Endothelial cell of umbilical vein (primary cell): ENCODE data around the gene KIR3DL3. TPM values are rescaled to one million over a fixed set of nuclear protein-coding genes. Genes with fewer than 3 reads are reported as not detected.

ENCODE experiments used
- BruUV-seq: library from RNA; stranded (reverse); fragments of 400-500 nt; replicated peaks from 2 replicates; lab custom pipeline; 2021; lab: Mats Ljungman, UMichigan
- CTCF ChIA-PET: fragments of 300-600, 350-600 bp; sonication (Branson Sonifier 250); formaldehyde crosslinking; loops from one replicate; lab custom pipeline; 2021; ENCODE audit warnings: antibody characterized with exemption, inconsistent platforms; lab: Charles Lee
- POLR2A ChIA-PET: fragments of 300-600, 350-600 bp; sonication (Branson Sonifier 250); formaldehyde crosslinking; loops from one replicate; lab custom pipeline; 2021; ENCODE audit warnings: antibody characterized with exemption, inconsistent platforms; lab: Charles Lee
- DNase-seq: peaks from one replicate; pipeline ENCODE4 v3.0.0-alpha.2; 2011; ENCODE audit warnings: low read depth, low spot score
- FAIRE-seq: peaks from 2 replicates; lab custom pipeline; 2011; peaks lifted over from hg19 to GRCh38; lab: Jason Lieb, UNC
- H2AFZ ChIP-seq: 2 replicates; pipeline ENCODE4 v1.6.0; 2012; ENCODE audit warnings: low read depth, low read length, control low read depth, inconsistent platforms
- H3K27ac ChIP-seq: 2 replicates; pipeline ENCODE4 v1.5.1; 2011; ENCODE audit warnings: low read depth, mild to moderate bottlenecking, control low read depth, low read length, moderate library complexity; ENCODE audit not compliant: insufficient read depth
- H3K27me3 ChIP-seq, 2 experiments: 2 replicates each; pipeline versions ENCODE4 v1.6.0 to v1.6.1; 2011; ENCODE audit warnings: low read length in 2 of 2, mixed read lengths in 1 of 2; ENCODE audit not compliant: control insufficient read depth in 2 of 2, insufficient read depth in 2 of 2
- H3K36me3 ChIP-seq, 2 experiments: 2 replicates in 1 of 2; 3 replicates in 1 of 2; pipeline ENCODE4 v1.5.1; 2011; ENCODE audit warnings: low read length in 2 of 2, mild to moderate bottlenecking in 1 of 2, moderate library complexity in 1 of 2; ENCODE audit not compliant: control insufficient read depth in 2 of 2, insufficient read depth in 2 of 2; ENCODE audit errors: extremely low read depth in 1 of 2
- H3K4me1 ChIP-seq: 3 replicates; pipeline ENCODE4 v1.5.1; 2011; ENCODE audit warnings: mild to moderate bottlenecking, low read length; ENCODE audit not compliant: control insufficient read depth, insufficient read depth; ENCODE audit errors: extremely low read depth
- H3K4me2 ChIP-seq: 2 replicates; pipeline ENCODE4 v1.6.1; 2011; ENCODE audit warnings: low read length, control low read depth, mixed read lengths; ENCODE audit not compliant: insufficient read depth
- H3K4me3 ChIP-seq, 3 experiments: fragments of 200-600 bp in 1 of 3; sonication (generic), shearing (Covaris generic) in 1 of 3; replicated peaks in 1 of 3; 2 replicates each; pipeline ENCODE4 v1.5.1; 2011 to 2016; ENCODE audit warnings: control low read depth in 3 of 3, low read length in 3 of 3, mild to moderate bottlenecking in 2 of 3, inconsistent platforms in 1 of 3, low read depth in 1 of 3, moderate library complexity in 1 of 3; ENCODE audit not compliant: insufficient read depth in 1 of 3
- H3K79me2 ChIP-seq: 2 replicates; pipeline ENCODE4 v1.6.0; 2012; ENCODE audit warnings: low read length, inconsistent platforms; ENCODE audit not compliant: control insufficient read depth, insufficient read depth
- H3K9ac ChIP-seq: replicated peaks from 2 replicates; pipeline ENCODE3; 2011; ENCODE audit warnings: low read length, control low read depth; ENCODE audit not compliant: insufficient read depth; ENCODE audit errors: extremely low read depth
- H3K9me1 ChIP-seq: replicated peaks from 3 replicates; pipeline ENCODE4 v1.6.0; 2011; ENCODE audit warnings: mild to moderate bottlenecking, low read length; ENCODE audit not compliant: control insufficient read depth, insufficient read depth; ENCODE audit errors: extremely low read depth
- H3K9me3 ChIP-seq: replicated peaks from 2 replicates; pipeline ENCODE4 v1.5.1; 2012; ENCODE audit warnings: low read length, inconsistent platforms; ENCODE audit not compliant: control insufficient read depth, insufficient read depth
- H4K20me1 ChIP-seq: replicated peaks from 2 replicates; pipeline ENCODE3; 2011; ENCODE audit warnings: mild to moderate bottlenecking, low read length; ENCODE audit not compliant: control insufficient read depth, insufficient read depth; ENCODE audit errors: extremely low read depth
- EZH2 ChIP-seq: IDR thresholded peaks from 2 replicates; pipeline ENCODE4 v1.6.1; 2012; ENCODE audit warnings: borderline replicate concordance, low read depth, mild to moderate bottlenecking, moderate library complexity, low read length, inconsistent platforms; ENCODE audit not compliant: severe bottlenecking
- FOS ChIP-seq: IDR thresholded peaks from 2 replicates; pipeline ENCODE4 v1.6.1; 2011; ENCODE audit warnings: mild to moderate bottlenecking, low read length, moderate library complexity, borderline replicate concordance; ENCODE audit not compliant: insufficient read depth
- GATA2 ChIP-seq: IDR thresholded peaks from 2 replicates; pipeline ENCODE4 v1.7.0; 2011; ENCODE audit warnings: low read depth, mild to moderate bottlenecking, moderate library complexity, mixed read lengths, low read length; ENCODE audit not compliant: insufficient read length, insufficient read depth
- JUN ChIP-seq: IDR thresholded peaks from 2 replicates; pipeline ENCODE4 v1.6.1; 2011; ENCODE audit warnings: borderline replicate concordance, low read depth; ENCODE audit not compliant: insufficient read length, insufficient read depth
- MYC ChIP-seq: IDR thresholded peaks from one replicate; pipeline ENCODE4 v1.6.1; 2011; ENCODE audit warnings: mild to moderate bottlenecking, low read depth, low read length
- POLR2A ChIP-seq: IDR thresholded peaks from 2 replicates; pipeline ENCODE4 v1.6.1; 2012; ENCODE audit warnings: low read depth, mild to moderate bottlenecking, control low read depth, low read length
- POLR2AphosphoS5 ChIP-seq: IDR thresholded peaks from 2 replicates; pipeline ENCODE4 v1.6.1; 2012; ENCODE audit warnings: low read depth, mild to moderate bottlenecking, control low read depth, low read length, moderate library complexity; ENCODE audit not compliant: insufficient read depth
- dilution Hi-C: fragments of 300-500 bp; cut with MboI; formaldehyde crosslinking; loops from one replicate; pipeline ENCODE4 v1.15.0; 2019; ENCODE audit warnings: low sequenced_read_pairs; ENCODE audit not compliant: extremely low pct_ligation_motif_present
- intact Hi-C: fragments of 100-400 bp; cut with micrococcal nuclease; formaldehyde crosslinking; loops from one replicate; pipeline ENCODE4 v1.10.0; 2022
- polyA plus RNA-seq, 4 experiments: library from polyadenylated mRNA; depleted of rRNA in 3 of 4; stranded (reverse) in 3 of 4; unstranded in 1 of 4; fragments of >200 nt; gene quantifications; 2 replicates each; pipeline versions ENCODE4 v1.2.1 to v1.2.3, GENCODE V29; 2011 to 2012; ENCODE audit warnings: missing spikeins in 1 of 4
- total RNA-seq: library from RNA; stranded (reverse); gene quantifications from 2 replicates; pipeline ENCODE4 v1.2.3, GENCODE V29; 2021
- TF ChIP-seq, protein P1 (sequence below): IDR thresholded peaks from 2 replicates; pipeline ENCODE4 v1.6.1; 2011; ENCODE audit not compliant: insufficient read depth, insufficient read length
- TF ChIP-seq, protein P2 (sequence below), 2 donors: IDR thresholded peaks; 1 replicate in 1 of 2; 2 replicates in 1 of 2; pipeline ENCODE4 v1.5.1; 2011; ENCODE audit warnings: low read length in 2 of 2, mild to moderate bottlenecking in 2 of 2, moderate library complexity in 2 of 2, control low read depth in 1 of 2, inconsistent platforms in 1 of 2, low read depth in 1 of 2; ENCODE audit not compliant: insufficient read depth in 1 of 2; ENCODE audit errors: extremely low read depth in 1 of 2

KIR3DL3 gene
- total and polyA plus RNA-seq, 2 donors (not counting 3 experiments of a cell fraction or from before 2014, with no cell fraction given): not detected

DNA sequence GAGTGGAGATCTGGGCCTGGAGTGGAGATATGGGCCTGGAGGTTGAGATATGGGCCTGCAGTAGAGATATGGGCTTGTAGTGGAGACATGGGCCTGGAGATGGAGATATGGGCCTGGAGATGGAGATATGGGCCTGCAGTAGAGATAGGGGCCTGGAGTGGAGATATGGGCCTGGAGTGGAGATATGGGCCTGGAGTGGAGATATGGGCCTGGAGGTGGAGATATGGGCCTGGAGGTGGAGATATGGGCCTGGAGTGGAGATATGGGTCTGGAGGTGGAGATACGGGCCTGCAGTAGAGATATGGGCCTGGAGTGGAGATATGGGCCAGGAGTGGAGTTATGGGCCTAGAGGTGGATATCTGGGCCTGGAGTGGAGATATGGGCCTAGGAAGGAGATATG, 14.5 kb downstream of the KIR3DL3 start:
- Histone ChIP-seq H3K4me1 (no peaks in the 10 kb centered on the region), H3K9ac (no peak overlapping the region), H3K79me2 (no peaks in the 10 kb centered on the region), H3K36me3 (no peaks in the 10 kb centered on the region), H3K4me2 (no peak overlapping the region), H3K27ac (no peak overlapping the region), H4K20me1 (no peaks in the 10 kb centered on the region), H3K4me3 (no peak overlapping the region), H3K9me1 (no peaks in the 10 kb centered on the region), H3K27me3 (no peaks in the 10 kb centered on the region), H2AFZ (no peak overlapping the region), H3K9me3 (no peaks in the 10 kb centered on the region)
- ChIA-PET POLR2A (no interaction called here), CTCF (no interaction called here)
- no peak for FAIRE-seq
- no peak for TF ChIP-seq POLR2AphosphoS5
- TF ChIP-seq GATA2: no peak
- TF ChIP-seq, protein P1, sequence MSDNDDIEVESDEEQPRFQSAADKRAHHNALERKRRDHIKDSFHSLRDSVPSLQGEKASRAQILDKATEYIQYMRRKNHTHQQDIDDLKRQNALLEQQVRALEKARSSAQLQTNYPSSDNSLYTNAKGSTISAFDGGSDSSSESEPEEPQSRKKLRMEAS: no peak
- no peak for TF ChIP-seq JUN
- no peak for TF ChIP-seq FOS
- no peak for TF ChIP-seq EZH2
- TF ChIP-seq POLR2A: no peak
- no peak for TF ChIP-seq MYC
- TF ChIP-seq, protein P2, sequence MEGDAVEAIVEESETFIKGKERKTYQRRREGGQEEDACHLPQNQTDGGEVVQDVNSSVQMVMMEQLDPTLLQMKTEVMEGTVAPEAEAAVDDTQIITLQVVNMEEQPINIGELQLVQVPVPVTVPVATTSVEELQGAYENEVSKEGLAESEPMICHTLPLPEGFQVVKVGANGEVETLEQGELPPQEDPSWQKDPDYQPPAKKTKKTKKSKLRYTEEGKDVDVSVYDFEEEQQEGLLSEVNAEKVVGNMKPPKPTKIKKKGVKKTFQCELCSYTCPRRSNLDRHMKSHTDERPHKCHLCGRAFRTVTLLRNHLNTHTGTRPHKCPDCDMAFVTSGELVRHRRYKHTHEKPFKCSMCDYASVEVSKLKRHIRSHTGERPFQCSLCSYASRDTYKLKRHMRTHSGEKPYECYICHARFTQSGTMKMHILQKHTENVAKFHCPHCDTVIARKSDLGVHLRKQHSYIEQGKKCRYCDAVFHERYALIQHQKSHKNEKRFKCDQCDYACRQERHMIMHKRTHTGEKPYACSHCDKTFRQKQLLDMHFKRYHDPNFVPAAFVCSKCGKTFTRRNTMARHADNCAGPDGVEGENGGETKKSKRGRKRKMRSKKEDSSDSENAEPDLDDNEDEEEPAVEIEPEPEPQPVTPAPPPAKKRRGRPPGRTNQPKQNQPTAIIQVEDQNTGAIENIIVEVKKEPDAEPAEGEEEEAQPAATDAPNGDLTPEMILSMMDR (IDR thresholded peaks at IDR 0.05; ENCODE audit: extremely low read depth in 1 of 2, insufficient read depth in 1 of 2, low read depth in 1 of 2, low read length in 2 of 2): no peak
- intact Hi-C loops: no loop called here
- BruUV-seq: no TSS peak
- DNase-seq: no peak
- dilution Hi-C loops: no loop called here
